BJ (cell line): ENCODE measurements around the gene HNF1B. TPM values are rescaled to one million over a fixed set of nuclear protein-coding genes. Genes with fewer than 3 reads are reported as not detected.

Experiments used
- CTCF ChIA-PET: fragments of 350-600 bp; formaldehyde crosslinking; extraction: SDS; loops from one replicate; lab custom pipeline; 2021; ENCODE audit warnings: antibody characterized with exemption, inconsistent platforms; lab: Yijun Ruan, JAX
- POLR2A ChIA-PET: fragments of 300-600 bp; sonication (Branson Sonifier 250); formaldehyde crosslinking; extraction: SDS; loops from one replicate; lab custom pipeline; 2021; ENCODE audit warnings: antibody characterized with exemption; lab: Charles Lee
- DNase-seq: peaks from one replicate; pipeline ENCODE4 v3.0.0-alpha.2; 2011; ENCODE audit warnings: low read depth
- H3K27me3 ChIP-seq: 2 replicates; pipeline ENCODE4 v1.6.0; 2011; ENCODE audit warnings: low read length; ENCODE audit not compliant: control insufficient read depth, insufficient read depth
- H3K36me3 ChIP-seq: 2 replicates; pipeline ENCODE4 v1.5.1; 2011; ENCODE audit warnings: low read length; ENCODE audit not compliant: control insufficient read depth, insufficient read depth
- H3K4me3 ChIP-seq: 2 replicates; pipeline ENCODE4 v1.5.1; 2011; ENCODE audit warnings: low read depth, mild to moderate bottlenecking, control low read depth, low read length
- polyA plus RNA-seq: library from polyadenylated mRNA; depleted of rRNA; stranded (reverse); fragments of >200 nt; gene quantifications from 2 replicates; pipeline ENCODE4 v1.2.3, GENCODE V29; 2011
- TF ChIP-seq, protein P1 (sequence below): IDR thresholded peaks from 2 replicates; pipeline ENCODE4 v1.5.1; 2011; ENCODE audit warnings: low read depth, mild to moderate bottlenecking, control low read depth, inconsistent platforms, low read length, moderate library complexity; ENCODE audit not compliant: insufficient read depth

HNF1B gene
- polyA plus RNA-seq, 1 experiment: not detected

DNA sequence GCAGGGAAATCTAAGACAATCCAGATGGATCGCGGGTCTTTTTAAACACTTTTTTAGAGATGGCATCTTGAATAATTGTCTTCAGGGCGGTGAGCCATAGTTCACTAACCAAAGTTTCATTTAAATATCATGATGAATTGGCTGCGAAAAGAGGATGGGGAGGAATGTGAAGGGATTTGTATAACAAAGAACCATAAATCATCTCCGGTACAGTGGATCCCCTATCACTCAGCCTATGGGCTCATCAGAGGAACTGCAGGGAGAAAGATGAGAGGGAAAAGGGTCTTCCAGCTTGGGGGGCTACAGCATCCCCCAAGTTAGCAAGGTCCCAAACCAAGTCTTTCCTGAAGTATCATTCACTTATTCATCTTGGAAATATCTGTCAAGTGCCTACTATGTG lies 84.9 kb downstream of the HNF1B start:
- Histone ChIP-seq H3K4me3 (no peak overlapping the region), H3K27me3 (no peaks in the 10 kb centered on the region), H3K36me3 (no peaks in the 10 kb centered on the region)
- TF ChIP-seq, protein P1, sequence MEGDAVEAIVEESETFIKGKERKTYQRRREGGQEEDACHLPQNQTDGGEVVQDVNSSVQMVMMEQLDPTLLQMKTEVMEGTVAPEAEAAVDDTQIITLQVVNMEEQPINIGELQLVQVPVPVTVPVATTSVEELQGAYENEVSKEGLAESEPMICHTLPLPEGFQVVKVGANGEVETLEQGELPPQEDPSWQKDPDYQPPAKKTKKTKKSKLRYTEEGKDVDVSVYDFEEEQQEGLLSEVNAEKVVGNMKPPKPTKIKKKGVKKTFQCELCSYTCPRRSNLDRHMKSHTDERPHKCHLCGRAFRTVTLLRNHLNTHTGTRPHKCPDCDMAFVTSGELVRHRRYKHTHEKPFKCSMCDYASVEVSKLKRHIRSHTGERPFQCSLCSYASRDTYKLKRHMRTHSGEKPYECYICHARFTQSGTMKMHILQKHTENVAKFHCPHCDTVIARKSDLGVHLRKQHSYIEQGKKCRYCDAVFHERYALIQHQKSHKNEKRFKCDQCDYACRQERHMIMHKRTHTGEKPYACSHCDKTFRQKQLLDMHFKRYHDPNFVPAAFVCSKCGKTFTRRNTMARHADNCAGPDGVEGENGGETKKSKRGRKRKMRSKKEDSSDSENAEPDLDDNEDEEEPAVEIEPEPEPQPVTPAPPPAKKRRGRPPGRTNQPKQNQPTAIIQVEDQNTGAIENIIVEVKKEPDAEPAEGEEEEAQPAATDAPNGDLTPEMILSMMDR: no peak
- ChIA-PET CTCF (interaction anchor here (0.9 to 5.0 kb wide), 5 partner anchors 9 to 111 kb away, joined by 3 to 45 read pairs (median 3); no protein-coding TSS in a partner anchor), POLR2A (no interaction called here)
- DNase-seq: no peak

DNA sequence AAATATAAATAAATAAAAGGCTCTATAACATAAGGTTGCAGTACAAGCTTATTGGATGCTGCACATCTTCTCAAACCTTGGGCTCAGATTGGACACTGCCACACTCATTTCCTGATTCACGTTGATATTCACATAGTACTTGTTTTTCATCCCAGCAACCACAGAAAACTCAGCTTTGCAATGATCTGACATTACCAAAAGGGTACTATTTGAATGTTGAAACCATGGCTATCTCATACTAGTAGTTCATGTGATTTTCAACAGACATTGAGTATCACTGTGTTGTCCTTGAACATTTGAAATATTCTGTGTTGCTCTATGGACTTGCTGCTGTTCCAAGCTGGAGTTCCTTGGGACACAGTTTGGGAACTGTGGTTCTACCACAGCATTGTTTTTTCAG lies 87.7 kb downstream of the HNF1B start:
- no peaks in the 10 kb centered on the region for H3K27me3 ChIP-seq
- no peak overlapping the region for H3K4me3 ChIP-seq
- CTCF ChIA-PET: interaction anchor here (1.0 kb wide), 1 partner anchor 114 kb away, joined by 3 read pairs; no protein-coding TSS in a partner anchor
- POLR2A ChIA-PET: no interaction called here
- DNase-seq: no peak
- TF ChIP-seq, protein P1: no peak
- H3K36me3 ChIP-seq: no peaks in the 10 kb centered on the region

DNA sequence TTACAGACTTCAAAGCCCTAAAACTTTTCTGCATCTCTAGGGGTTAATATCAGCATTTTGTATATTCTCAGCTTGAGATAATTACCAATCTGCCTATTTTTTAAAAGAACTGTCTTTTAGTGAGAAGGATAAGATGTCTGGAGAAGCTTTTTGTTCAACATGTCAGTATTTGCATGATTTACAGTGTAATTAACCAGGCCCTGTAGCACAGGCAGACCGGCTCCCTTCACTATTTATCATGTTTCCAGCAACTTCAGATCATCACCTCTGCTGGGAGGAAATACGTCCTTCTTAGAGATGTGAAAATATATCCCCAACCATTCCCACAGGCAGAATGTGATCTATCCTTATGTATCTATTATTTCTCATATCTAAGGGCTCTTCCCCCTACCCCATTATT lies 93.0 kb downstream of the HNF1B start:
- TF ChIP-seq, protein P1: no peak
- ChIA-PET POLR2A (no interaction called here), CTCF (interaction anchor here (2.0 to 5.9 kb wide), 3 partner anchors 49 to 164 kb away, joined by 5 to 115 read pairs (median 71); no protein-coding TSS in a partner anchor)
- DNase-seq: no peak
- Histone ChIP-seq H3K27me3 (no peaks in the 10 kb centered on the region), H3K4me3 (no peak overlapping the region), H3K36me3 (no peaks in the 10 kb centered on the region)

DNA sequence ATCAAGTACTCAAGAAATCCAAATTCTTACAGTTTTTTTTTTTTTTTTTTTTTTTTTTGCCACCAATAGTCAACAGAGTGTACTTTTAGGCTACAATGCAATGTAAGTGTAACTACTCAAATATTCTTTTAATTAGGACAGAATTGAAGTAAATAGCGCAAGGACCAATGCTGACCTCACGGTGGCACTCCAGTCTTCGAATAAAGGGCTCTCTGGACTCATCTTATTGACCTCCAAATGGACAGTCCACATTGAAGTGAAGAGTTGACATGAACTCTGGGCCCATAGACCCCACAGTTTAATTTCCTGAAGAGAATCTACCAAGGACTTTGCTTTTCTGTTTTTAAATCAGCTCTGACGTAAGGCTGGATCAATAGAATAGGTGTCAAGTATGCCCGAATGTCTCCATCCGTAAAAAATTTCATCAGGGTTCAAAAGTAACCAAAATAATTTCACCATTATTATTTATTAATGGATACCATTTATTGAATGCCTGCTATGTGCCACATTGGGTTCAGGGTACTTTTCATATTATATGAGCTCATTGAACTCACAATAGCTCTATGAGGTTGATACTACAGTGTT lies 94.3 kb downstream of the HNF1B start:
- H3K27me3 ChIP-seq: no peaks in the 10 kb centered on the region
- TF ChIP-seq, protein P1: peak; percentile 59
- no peak overlapping the region for H3K4me3 ChIP-seq
- peak; percentile 9 for DNase-seq
- ChIA-PET CTCF (interaction anchor here (0.7 to 5.9 kb wide), 24 partner anchors 10 to 1571 kb away, joined by 3 to 115 read pairs (median 5); partner anchors contain the start of gene HNF1B), POLR2A (interaction anchor here (0.6 kb wide), 2 partner anchors 128 to 149 kb away, joined by 5 to 6 read pairs; no protein-coding TSS in a partner anchor)
- no peaks in the 10 kb centered on the region for H3K36me3 ChIP-seq

DNA sequence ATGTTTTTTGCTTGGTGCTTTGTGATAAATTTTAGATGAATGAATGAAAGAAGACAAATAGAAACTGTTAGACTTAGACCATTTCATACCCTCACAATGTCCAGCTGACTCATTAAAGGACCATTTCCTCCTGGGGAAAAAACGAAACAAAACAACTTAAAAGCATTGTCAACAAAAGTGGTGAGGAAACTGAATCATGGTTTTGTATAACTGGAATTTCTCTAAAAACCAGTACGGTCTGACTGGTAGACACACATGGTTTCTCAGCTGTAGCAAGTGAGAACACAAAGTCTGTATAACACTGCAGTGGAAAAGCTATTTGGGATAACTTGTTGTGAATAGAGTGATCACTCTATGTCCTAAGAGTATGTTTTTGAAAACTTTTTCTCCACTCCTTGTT lies 96.3 kb downstream of the HNF1B start:
- POLR2A ChIA-PET: no interaction called here
- Histone ChIP-seq H3K36me3 (no peaks in the 10 kb centered on the region), H3K27me3 (no peaks in the 10 kb centered on the region), H3K4me3 (no peak overlapping the region)
- CTCF ChIA-PET: interaction anchor here (0.5 to 5.9 kb wide), 11 partner anchors 11 to 212 kb away, joined by 3 to 115 read pairs (median 4); no protein-coding TSS in a partner anchor
- peak; percentile 51 for DNase-seq
- TF ChIP-seq, protein P1: no peak
